Tibial artery (tissue), 4 donors: Measurements from ENCODE around the gene APP.
A peak's percentile ranks its signal among the peaks of the same experiment; 100 is the strongest.

Source experiments
- DNase-seq, 2 donors: peaks; one replicate each; pipeline ENCODE4 v3.0.0-alpha.2; 2019
- H3K27ac ChIP-seq, 2 donors: fragments of 200-600 bp; sonication (generic) in 1 of 2; 1 replicate in 1 of 2; 2 replicates in 1 of 2; pipeline ENCODE4 v1.5.1; 2018 to 2019; ENCODE audit warnings: mild to moderate bottlenecking in 1 of 2
- H3K27me3 ChIP-seq, 2 donors: fragments of 200-600 bp; sonication (generic) in 1 of 2; one replicate each; pipeline versions ENCODE4 v1.5.1 to v1.6.0; 2016 to 2019
- H3K36me3 ChIP-seq, 3 donors: fragments of 200-600 bp; sonication (generic) in 2 of 3; one replicate each; pipeline ENCODE4 v1.5.1; 2016 to 2019; ENCODE audit warnings: mild to moderate bottlenecking in 2 of 3
- H3K4me1 ChIP-seq, 4 donors: fragments of 200-600 bp; sonication (generic) in 2 of 4; 1 replicate in 3 of 4; 2 replicates in 1 of 4; pipeline ENCODE4 v1.5.1; 2016 to 2019
- H3K4me3 ChIP-seq, 2 donors: fragments of 200-600 bp; sonication (generic) in 1 of 2; 1 replicate in 1 of 2; 2 replicates in 1 of 2; pipeline ENCODE4 v1.5.1; 2018 to 2019; ENCODE audit warnings: mild to moderate bottlenecking in 2 of 2
- H3K9me3 ChIP-seq, 3 donors: fragments of 200-600 bp; sonication (generic) in 1 of 3; one replicate each; pipeline ENCODE4 v1.5.1; 2016 to 2019
- intact Hi-C: fragments of 100-400 bp; cut with DNase I; formaldehyde crosslinking; loops from one replicate; pipeline ENCODE4 v1.15.0; 2023; ENCODE audit warnings: low total_unique reads
- TF ChIP-seq, protein P1 (sequence below), 2 experiments: fragments of 200-600 bp in 1 of 2; fragments of 450-650 bp in 1 of 2; IDR thresholded peaks; one replicate each; pipeline ENCODE4 v1.5.1; 2017 to 2019; ENCODE audit warnings: antibody characterized with exemption in 2 of 2, mild to moderate bottlenecking in 1 of 2, moderate library complexity in 1 of 2

The APP gene

DNA sequence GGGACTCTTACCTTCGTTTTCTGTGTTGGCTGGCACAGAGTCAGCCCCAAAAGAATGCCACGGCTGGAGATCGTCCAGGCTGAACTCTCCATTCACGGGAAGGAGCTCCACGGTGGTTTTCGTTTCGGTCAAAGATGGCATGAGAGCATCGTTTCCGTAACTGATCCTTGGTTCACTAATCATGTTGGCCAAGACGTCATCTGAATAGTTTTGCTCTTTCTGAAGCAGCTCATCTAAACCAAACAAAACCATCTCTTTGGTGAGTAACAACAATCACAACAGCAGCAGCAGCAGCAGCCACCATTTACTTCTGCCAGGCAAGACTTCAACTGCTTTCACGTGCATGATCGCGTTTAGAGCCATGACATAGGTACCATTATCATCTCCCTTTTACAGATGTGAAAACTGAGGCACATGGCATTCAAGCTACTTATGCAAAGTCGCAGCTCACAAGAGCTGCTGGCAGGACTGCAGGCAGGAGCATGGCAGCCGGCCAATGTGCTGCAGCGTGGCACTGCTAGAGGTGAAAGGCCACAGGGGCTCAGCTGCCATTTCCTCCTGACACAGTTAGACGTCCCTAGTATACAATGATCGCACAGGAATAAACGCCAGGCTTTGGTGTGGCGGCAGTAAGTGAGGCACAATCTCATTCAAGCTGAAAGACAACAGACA, 258.7 kb downstream of the APP start:
- no peak for DNase-seq
- H3K4me1 ChIP-seq = peaks cover 0 to 24% (median 6%) of the 10 kb centered on the region in 4 donors
- H3K4me3 ChIP-seq = no peak overlapping the region
- H3K9me3 ChIP-seq = no peaks in the 10 kb centered on the region
- no peaks in the 10 kb centered on the region for H3K27me3 ChIP-seq
- H3K36me3 ChIP-seq = no peaks in the 10 kb centered on the region
- intact Hi-C loops = no loop called here
- H3K27ac ChIP-seq = no peak overlapping the region
- TF ChIP-seq, protein P1, sequence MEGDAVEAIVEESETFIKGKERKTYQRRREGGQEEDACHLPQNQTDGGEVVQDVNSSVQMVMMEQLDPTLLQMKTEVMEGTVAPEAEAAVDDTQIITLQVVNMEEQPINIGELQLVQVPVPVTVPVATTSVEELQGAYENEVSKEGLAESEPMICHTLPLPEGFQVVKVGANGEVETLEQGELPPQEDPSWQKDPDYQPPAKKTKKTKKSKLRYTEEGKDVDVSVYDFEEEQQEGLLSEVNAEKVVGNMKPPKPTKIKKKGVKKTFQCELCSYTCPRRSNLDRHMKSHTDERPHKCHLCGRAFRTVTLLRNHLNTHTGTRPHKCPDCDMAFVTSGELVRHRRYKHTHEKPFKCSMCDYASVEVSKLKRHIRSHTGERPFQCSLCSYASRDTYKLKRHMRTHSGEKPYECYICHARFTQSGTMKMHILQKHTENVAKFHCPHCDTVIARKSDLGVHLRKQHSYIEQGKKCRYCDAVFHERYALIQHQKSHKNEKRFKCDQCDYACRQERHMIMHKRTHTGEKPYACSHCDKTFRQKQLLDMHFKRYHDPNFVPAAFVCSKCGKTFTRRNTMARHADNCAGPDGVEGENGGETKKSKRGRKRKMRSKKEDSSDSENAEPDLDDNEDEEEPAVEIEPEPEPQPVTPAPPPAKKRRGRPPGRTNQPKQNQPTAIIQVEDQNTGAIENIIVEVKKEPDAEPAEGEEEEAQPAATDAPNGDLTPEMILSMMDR (IDR thresholded peaks at IDR 0.05) = no peak

DNA sequence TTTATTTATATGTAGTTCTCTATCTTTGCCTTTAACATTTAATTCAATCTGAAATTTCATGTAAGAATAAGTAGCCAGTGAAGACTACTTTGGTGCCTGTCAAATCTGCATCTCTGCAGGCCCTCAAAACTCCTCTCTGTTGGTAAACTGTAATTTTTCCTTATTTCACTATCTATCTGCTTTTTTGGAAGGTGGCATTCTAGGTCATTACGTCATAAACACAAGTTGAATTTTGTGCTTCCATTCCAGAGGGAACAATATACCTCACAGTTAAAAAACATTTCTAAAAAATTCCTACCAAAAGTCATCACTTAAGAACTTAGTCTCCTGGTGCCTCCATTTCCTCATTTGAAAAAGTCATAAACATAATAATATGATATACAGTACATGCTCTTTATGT, 259.8 kb downstream of the APP start:
- Histone ChIP-seq H3K27me3 (no peaks in the 10 kb centered on the region), H3K4me1 (peaks cover 0 to 24% (median 10%) of the 10 kb centered on the region in 4 donors), H3K36me3 (no peaks in the 10 kb centered on the region), H3K4me3 (no peak overlapping the region), H3K27ac (no peak overlapping the region), H3K9me3 (no peaks in the 10 kb centered on the region)
- intact Hi-C loops = no loop called here
- TF ChIP-seq, protein P1 (IDR thresholded peaks at IDR 0.05) = no peak
- no peak for DNase-seq

DNA sequence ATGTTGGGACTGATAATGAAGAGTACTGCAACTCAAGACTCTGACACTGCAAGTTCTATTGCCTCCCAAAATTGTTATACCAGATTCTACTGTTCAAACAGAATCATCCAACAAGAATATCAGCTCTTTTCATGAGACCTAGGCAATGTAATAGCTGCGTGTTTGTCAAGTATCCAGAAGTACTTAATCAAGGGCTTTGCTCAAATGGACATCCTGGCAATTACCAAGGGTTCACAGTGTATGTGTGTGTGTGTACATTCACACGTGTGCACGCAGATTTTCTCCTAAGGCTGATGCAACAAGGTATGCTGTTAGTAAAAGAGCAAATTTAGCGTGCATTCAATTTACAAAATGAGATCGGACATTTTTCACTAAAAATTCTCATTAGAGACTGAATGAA, 261.2 kb downstream of the APP start:
- H3K36me3 ChIP-seq = no peaks in the 10 kb centered on the region
- H3K4me1 ChIP-seq = peaks cover 0 to 27% (median 10%) of the 10 kb centered on the region in 4 donors
- TF ChIP-seq, protein P1 (IDR thresholded peaks at IDR 0.05) = no peak
- intact Hi-C loops = no loop called here
- no peaks in the 10 kb centered on the region for H3K27me3 ChIP-seq
- no peak overlapping the region for H3K4me3 ChIP-seq
- no peak for DNase-seq
- no peaks in the 10 kb centered on the region for H3K9me3 ChIP-seq
- H3K27ac ChIP-seq = no peak overlapping the region

DNA sequence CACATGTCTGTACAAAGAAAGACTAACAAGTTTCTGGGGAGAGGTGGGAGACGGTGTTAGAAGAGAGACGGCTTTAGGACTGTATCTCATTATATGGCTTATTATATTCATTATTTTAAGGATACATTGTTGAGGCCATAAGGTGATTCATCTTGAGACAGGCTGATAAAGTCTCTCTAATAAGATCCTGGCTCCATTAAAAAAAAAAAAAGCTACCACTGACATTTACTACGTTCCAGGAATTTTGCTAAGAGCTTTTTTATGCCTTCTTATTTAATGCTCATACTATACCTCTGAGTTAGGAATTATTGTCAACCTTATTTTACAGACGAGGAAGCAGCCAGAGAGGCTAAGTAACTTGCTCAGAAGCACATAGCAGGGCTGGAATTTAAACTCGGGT, 262.1 kb downstream of the APP start:
- Histone ChIP-seq H3K36me3 (no peaks in the 10 kb centered on the region), H3K9me3 (no peaks in the 10 kb centered on the region), H3K4me1 (peaks cover 0 to 30% (median 10%) of the 10 kb centered on the region in 4 donors), H3K4me3 (no peak overlapping the region), H3K27me3 (no peaks in the 10 kb centered on the region), H3K27ac (no peak overlapping the region)
- intact Hi-C loops = no loop called here
- TF ChIP-seq, protein P1 (IDR thresholded peaks at IDR 0.05) = no peak
- no peak for DNase-seq

DNA sequence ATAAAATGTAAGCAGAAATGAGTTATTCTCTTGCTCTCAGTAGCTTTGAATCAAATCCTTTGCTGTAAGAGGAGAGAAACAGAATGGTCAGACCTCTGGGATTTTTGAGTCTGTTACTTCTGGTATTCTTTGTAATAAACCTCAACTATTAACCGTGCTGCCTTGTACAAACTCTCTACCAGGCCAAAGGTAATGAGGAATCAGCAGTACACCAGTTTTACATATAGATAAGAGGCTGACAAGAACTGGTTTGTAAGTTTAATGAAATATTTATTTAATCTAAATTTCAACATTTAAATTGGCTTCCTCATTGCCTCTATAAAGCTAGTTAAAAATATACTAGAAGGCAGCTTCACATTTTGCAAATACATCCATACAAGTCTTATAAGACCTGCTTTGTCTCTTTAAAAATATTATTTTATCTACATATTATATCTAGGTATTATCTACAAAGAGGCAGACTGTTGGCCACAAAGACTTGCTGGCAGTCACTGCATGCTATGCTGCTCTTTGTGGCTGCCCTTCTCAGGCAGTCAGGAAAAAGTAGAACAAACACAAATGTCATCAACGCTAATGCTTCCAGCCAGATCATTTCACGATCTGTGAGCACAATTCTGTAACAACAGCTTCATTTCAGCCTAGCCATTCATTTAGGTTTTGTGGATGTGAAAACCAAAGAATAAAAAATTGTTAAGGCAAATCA, 262.8 kb downstream of the APP start:
- DNase-seq = no peak
- Histone ChIP-seq H3K9me3 (no peaks in the 10 kb centered on the region), H3K36me3 (no peaks in the 10 kb centered on the region), H3K4me3 (no peak overlapping the region), H3K27ac (peak overlapping the region in 1 of 2 donors; percentile 12), H3K27me3 (no peaks in the 10 kb centered on the region), H3K4me1 (peaks cover 0 to 30% (median 10%) of the 10 kb centered on the region in 4 donors)
- TF ChIP-seq, protein P1 (IDR thresholded peaks at IDR 0.05) = no peak
- intact Hi-C loops = no loop called here
